C4-2B (cell line): ENCODE measurements around the gene FBXL4.

Source experiments
- ZFX ChIP-seq: fragments of 450-650 bp; IDR thresholded peaks from 2 replicates; pipeline ENCODE4 v1.6.1; 2017
- TF ChIP-seq, protein P1 (sequence below): fragments of 450-650 bp; conservative IDR thresholded peaks from 2 replicates; pipeline ENCODE4 v1.5.1; 2017; ENCODE audit warnings: mild to moderate bottlenecking

- TF ChIP-seq, protein P1, sequence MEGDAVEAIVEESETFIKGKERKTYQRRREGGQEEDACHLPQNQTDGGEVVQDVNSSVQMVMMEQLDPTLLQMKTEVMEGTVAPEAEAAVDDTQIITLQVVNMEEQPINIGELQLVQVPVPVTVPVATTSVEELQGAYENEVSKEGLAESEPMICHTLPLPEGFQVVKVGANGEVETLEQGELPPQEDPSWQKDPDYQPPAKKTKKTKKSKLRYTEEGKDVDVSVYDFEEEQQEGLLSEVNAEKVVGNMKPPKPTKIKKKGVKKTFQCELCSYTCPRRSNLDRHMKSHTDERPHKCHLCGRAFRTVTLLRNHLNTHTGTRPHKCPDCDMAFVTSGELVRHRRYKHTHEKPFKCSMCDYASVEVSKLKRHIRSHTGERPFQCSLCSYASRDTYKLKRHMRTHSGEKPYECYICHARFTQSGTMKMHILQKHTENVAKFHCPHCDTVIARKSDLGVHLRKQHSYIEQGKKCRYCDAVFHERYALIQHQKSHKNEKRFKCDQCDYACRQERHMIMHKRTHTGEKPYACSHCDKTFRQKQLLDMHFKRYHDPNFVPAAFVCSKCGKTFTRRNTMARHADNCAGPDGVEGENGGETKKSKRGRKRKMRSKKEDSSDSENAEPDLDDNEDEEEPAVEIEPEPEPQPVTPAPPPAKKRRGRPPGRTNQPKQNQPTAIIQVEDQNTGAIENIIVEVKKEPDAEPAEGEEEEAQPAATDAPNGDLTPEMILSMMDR = no peak
- no peak for TF ChIP-seq ZFX
Measured at GRCh38 chr6:98835149-98836024, 112.4 kb downstream of the FBXL4 start.
